Left ventricle myocardium inferior (tissue), 1 donor: ENCODE measurements around the gene CPD. TPM values are rescaled to one million over a fixed set of nuclear protein-coding genes. Genes with fewer than 3 reads are reported as not detected.
"Not testable (repeated sequence)": the region's sequence is repeated elsewhere in the genome, so short reads cannot be mapped to it uniquely, and the experiment has no call there.

Experiments used
- DNase-seq: peaks from one replicate; pipeline ENCODE4 v3.0.0-alpha.2; 2020
- H3K27ac ChIP-seq: fragments of 200-600 bp; replicated peaks from 2 replicates; pipeline ENCODE4 v1.8.0; 2021
- H3K27me3 ChIP-seq: fragments of 200-600 bp; 2 replicates; pipeline ENCODE4 v1.8.0; 2021; ENCODE audit warnings: low read depth
- H3K36me3 ChIP-seq: fragments of 200-600 bp; 2 replicates; pipeline ENCODE4 v1.8.0; 2021
- H3K4me1 ChIP-seq: fragments of 200-600 bp; 2 replicates; pipeline ENCODE4 v1.8.0; 2021
- H3K4me3 ChIP-seq: fragments of 200-600 bp; 2 replicates; pipeline ENCODE4 v1.8.0; 2021; ENCODE audit warnings: mild to moderate bottlenecking, moderate library complexity
- H3K9me3 ChIP-seq: fragments of 200-600 bp; replicated peaks from 2 replicates; pipeline ENCODE4 v1.8.0; 2021
- CTCF ChIP-seq: fragments of 200-600 bp; IDR thresholded peaks from 2 replicates; pipeline ENCODE4 v1.8.0; 2021; ENCODE audit warnings: antibody characterized with exemption, mild to moderate bottlenecking, borderline replicate concordance
- intact Hi-C: fragments of 100-400 bp; cut with micrococcal nuclease; formaldehyde crosslinking; loops from one replicate; pipeline ENCODE4 v1.11.0; 2022
- total RNA-seq: library from RNA; stranded (reverse); fragmentation: NEBNext Ultra II Directional; extraction: Animal tissue kit (Norgen Biotek cat#: 25700); gene quantifications from one replicate; pipeline ENCODE4 v1.2.1, GENCODE V29; 2021
- donor health status: DM: no; HTN: yes; CAD: no; lungs with severe emphysema.

Gene CPD
- total RNA-seq, 1 donor from 2014 or later = 19.3 TPM

GRCh38 chr17:30414486-30414885, 35.8 kb downstream of the CPD start:
- no peaks in the 10 kb centered on the region for H3K9me3 ChIP-seq
- H3K27me3 ChIP-seq = no peaks in the 10 kb centered on the region
- no peaks in the 10 kb centered on the region for H3K4me1 ChIP-seq
- H3K4me3 ChIP-seq = no peak overlapping the region
- no peaks in the 10 kb centered on the region for H3K36me3 ChIP-seq
- no peak for DNase-seq
- no peak overlapping the region for H3K27ac ChIP-seq
- intact Hi-C loops = no loop called here
- no peak for TF ChIP-seq CTCF

DNA sequence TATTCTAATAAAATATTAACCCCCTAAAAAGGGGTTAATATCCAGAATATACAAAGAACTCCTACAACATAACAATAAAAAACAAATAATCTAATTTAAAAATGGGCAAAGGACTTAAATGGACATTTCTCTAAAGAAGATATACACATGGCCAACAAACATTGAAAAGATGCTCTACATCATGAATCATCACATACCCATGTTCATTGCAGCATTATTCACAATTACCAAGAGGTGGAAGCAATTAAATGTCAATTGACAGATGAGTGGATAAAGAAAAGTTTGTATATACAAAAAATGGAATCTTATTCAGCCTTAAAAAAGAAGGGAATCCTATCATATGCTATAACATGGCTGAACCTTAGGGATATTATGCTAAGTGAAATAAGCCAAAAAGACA, 36.8 kb downstream of the CPD start:
- H3K4me1 ChIP-seq = no peaks in the 10 kb centered on the region
- no peak overlapping the region for H3K4me3 ChIP-seq
- no peaks in the 10 kb centered on the region for H3K9me3 ChIP-seq
- H3K27ac ChIP-seq = no peak overlapping the region
- peaks cover under 1% of the 10 kb centered on the region for H3K36me3 ChIP-seq
- DNase-seq = no peak
- intact Hi-C loops = no loop called here
- H3K27me3 ChIP-seq = no peaks in the 10 kb centered on the region
- TF ChIP-seq CTCF = no peak

GRCh38 chr17:30418070-30418469, 39.3 kb downstream of the CPD start:
- H3K4me3 ChIP-seq, H3K4me1 ChIP-seq, H3K9me3 ChIP-seq, DNase-seq, intact Hi-C loops, H3K27ac ChIP-seq, H3K27me3 ChIP-seq: not testable (repeated sequence)
- H3K36me3 ChIP-seq = peaks cover 26% of the 10 kb centered on the region

- intact Hi-C loops = no loop called here
- Histone ChIP-seq H3K36me3 (peaks cover 41% of the 10 kb centered on the region), H3K4me3 (no peak overlapping the region), H3K9me3 (no peaks in the 10 kb centered on the region), H3K27ac (no peak overlapping the region), H3K27me3 (no peaks in the 10 kb centered on the region), H3K4me1 (no peaks in the 10 kb centered on the region)
- no peak for TF ChIP-seq CTCF
- no peak for DNase-seq
Observed at GRCh38 chr17:30421592-30421991, 42.9 kb downstream of the CPD start.

GRCh38 chr17:30422171-30422570, 43.4 kb downstream of the CPD start:
- no peaks in the 10 kb centered on the region for H3K9me3 ChIP-seq
- peaks cover 41% of the 10 kb centered on the region for H3K36me3 ChIP-seq
- H3K4me3 ChIP-seq = no peak overlapping the region
- H3K27ac ChIP-seq = no peak overlapping the region
- intact Hi-C loops = no loop called here
- no peaks in the 10 kb centered on the region for H3K27me3 ChIP-seq
- H3K4me1 ChIP-seq = no peaks in the 10 kb centered on the region
- DNase-seq = no peak
- TF ChIP-seq CTCF = no peak

DNA sequence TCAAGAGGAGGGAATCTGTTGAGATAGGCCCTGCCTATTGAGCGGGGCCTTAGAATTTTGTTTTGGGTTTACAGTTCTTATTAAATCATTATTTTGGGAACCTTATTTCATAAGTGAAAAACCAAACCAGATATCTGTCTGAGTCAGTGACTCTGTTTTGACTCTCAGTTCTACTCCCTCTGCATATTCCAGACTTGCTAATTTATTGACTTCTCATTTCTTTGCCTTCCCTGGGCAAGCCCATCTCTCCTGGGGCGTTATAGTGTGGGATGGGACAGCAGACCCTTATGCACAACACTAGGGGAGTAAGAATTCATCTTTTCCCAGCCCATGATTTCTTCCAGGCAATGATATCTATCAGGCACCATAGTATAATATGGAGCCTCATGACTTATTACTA, 45.7 kb downstream of the CPD start:
- no peak for DNase-seq
- Histone ChIP-seq H3K36me3 (peaks cover 53% of the 10 kb centered on the region), H3K9me3 (no peaks in the 10 kb centered on the region), H3K27me3 (no peaks in the 10 kb centered on the region), H3K4me3 (no peak overlapping the region), H3K27ac (no peak overlapping the region), H3K4me1 (peaks cover 6% of the 10 kb centered on the region)
- TF ChIP-seq CTCF = no peak
- intact Hi-C loops = no loop called here
